CD4-positive, alpha-beta T cell treated with Interleukin-10 for 1 hour (primary cell): Measurements from ENCODE around the gene NPHP3.
"Not testable (repeated sequence)": the region's sequence is repeated elsewhere in the genome, so short reads cannot be mapped to it uniquely, and the experiment has no call there.

Source experiments
- DNase-seq: peaks from one replicate; pipeline ENCODE4 v3.0.0-alpha.2; 2020

The NPHP3 gene, protein sequence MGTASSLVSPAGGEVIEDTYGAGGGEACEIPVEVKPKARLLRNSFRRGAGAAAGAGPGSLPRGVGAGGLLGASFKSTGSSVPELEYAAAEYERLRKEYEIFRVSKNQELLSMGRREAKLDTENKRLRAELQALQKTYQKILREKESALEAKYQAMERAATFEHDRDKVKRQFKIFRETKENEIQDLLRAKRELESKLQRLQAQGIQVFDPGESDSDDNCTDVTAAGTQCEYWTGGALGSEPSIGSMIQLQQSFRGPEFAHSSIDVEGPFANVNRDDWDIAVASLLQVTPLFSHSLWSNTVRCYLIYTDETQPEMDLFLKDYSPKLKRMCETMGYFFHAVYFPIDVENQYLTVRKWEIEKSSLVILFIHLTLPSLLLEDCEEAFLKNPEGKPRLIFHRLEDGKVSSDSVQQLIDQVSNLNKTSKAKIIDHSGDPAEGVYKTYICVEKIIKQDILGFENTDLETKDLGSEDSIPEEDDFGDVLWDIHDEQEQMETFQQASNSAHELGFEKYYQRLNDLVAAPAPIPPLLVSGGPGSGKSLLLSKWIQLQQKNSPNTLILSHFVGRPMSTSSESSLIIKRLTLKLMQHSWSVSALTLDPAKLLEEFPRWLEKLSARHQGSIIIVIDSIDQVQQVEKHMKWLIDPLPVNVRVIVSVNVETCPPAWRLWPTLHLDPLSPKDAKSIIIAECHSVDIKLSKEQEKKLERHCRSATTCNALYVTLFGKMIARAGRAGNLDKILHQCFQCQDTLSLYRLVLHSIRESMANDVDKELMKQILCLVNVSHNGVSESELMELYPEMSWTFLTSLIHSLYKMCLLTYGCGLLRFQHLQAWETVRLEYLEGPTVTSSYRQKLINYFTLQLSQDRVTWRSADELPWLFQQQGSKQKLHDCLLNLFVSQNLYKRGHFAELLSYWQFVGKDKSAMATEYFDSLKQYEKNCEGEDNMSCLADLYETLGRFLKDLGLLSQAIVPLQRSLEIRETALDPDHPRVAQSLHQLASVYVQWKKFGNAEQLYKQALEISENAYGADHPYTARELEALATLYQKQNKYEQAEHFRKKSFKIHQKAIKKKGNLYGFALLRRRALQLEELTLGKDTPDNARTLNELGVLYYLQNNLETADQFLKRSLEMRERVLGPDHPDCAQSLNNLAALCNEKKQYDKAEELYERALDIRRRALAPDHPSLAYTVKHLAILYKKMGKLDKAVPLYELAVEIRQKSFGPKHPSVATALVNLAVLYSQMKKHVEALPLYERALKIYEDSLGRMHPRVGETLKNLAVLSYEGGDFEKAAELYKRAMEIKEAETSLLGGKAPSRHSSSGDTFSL (N-terminal part only)

GRCh38 chr3:132722165-132723023 lies at the start of gene NPHP3:
Gene NPHP3 (minus strand): TSS chr3:132722409. CDS start chr3:132722355, 54 bp downstream.
- DNase-seq, result peak; percentile 96

DNA sequence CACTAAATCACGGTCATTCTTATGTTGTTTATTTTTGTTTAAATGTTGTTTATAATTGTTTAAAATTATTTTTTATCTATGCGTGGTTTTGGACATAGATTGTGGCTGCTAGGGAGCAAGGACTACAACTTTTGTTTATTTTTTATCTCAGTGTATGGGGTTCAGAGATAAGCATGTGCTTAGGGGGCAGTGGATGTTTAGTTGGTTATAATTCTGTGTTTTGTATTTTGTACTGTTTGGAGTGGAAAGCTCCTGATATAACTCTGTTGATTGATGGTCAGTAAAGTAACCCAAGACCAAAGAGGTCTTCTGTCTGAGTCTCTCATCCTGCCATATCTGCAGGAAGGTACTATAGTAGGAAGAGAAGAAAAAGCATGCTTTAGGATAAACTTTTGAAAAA lies 36.5 kb upstream of the NPHP3 start:
- DNase-seq, result no peak

DNA sequence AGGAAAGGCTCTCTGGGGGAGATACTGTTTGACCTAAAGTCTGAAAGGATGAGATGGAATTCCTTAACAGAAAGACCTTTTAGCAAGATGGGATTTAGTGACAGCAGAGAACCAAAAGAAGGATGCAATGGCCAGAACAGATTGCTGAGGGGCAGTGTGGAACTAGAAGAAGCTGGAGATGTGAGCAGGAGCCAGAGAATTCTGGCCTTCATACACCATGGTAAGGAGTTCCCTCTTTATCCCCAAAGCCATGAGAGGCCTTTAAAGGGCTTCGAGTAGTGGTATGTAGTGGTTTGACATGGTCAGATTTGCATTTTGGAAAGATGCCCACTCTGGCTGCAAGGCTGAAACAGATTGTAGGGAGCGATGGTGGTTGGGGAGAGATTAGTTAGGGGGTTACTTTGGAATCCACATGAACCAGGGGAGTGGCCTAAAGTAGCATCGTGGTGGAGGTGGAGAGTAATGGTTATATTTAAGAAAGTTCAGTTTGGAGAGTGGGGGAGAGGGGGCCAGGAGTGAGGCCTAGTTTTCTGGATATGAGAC lies 34.0 kb upstream of the NPHP3 start:
- no peak for DNase-seq

GRCh38 chr3:132753946-132754345 lies 31.7 kb upstream of the NPHP3 start:
- no peak for DNase-seq

DNA sequence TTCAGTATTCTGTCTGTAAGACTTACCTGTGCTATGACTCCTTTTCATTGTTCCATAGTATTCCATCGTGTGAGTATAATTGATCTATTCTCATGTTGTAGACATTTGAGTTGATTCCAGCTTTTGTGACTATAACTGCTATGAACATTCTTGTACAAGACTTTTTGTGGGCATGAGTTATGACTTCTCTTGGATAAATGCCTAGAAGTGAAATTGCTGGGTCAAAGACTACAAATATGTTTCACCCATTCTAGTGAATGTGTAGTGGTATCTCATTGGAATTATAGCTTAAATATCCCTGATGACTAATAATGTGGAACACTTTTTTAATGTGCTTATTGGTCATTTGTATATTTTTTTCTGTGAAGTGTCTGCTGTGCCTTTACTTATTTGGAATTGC lies 27.6 kb upstream of the NPHP3 start:
- DNase-seq, result no peak

DNA sequence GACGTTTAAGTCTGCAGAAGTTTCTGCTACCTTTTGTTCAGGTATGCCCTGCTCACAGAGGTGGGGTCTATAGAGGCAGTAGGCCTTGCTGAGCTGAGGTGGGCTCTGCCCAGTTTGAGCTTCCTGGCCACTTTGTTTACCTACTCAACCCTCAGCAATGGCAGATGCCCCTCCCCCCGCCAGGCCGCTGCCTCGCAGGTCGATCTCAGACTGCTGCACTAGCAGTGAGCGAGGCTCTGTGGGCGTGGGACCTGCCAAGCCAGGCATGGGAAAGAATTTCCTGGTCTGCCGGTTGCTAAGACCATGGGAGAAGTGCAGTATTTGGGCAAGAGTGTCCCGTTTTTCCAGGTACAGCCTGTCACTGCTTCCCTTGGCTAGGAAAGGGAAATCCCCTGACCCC lies 24.5 kb upstream of the NPHP3 start:
- not testable (repeated sequence) for DNase-seq

- DNase-seq, result no peak
These were observed 16.1 kb upstream of the NPHP3 start for GRCh38 chr3:132738314-132738713.

DNA sequence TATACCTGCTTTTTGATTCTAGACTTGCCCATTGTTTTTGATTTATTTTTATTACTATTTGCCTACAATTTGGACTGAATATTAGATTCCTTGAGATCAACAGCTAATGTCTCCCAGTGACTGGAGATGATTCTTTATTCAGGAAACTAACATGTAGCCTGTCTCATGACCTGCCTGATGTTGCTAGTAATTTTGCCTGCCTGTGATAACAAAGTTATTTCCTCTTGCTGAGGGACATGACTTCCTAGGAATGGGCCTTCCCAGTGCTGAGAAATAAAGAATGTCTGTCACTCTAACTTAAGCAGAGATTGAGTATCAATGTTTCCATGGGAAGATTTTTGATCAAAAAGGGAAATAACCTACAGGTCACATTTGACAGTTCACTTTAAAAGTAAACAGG lies 13.4 kb upstream of the NPHP3 start:
- DNase-seq, result no peak

- no peak for DNase-seq
These were observed 8.8 kb upstream of the NPHP3 start for GRCh38 chr3:132730891-132731580.

GRCh38 chr3:132726341-132726823 lies 4.2 kb upstream of the NPHP3 start:
- peak; percentile 78 for DNase-seq

DNA sequence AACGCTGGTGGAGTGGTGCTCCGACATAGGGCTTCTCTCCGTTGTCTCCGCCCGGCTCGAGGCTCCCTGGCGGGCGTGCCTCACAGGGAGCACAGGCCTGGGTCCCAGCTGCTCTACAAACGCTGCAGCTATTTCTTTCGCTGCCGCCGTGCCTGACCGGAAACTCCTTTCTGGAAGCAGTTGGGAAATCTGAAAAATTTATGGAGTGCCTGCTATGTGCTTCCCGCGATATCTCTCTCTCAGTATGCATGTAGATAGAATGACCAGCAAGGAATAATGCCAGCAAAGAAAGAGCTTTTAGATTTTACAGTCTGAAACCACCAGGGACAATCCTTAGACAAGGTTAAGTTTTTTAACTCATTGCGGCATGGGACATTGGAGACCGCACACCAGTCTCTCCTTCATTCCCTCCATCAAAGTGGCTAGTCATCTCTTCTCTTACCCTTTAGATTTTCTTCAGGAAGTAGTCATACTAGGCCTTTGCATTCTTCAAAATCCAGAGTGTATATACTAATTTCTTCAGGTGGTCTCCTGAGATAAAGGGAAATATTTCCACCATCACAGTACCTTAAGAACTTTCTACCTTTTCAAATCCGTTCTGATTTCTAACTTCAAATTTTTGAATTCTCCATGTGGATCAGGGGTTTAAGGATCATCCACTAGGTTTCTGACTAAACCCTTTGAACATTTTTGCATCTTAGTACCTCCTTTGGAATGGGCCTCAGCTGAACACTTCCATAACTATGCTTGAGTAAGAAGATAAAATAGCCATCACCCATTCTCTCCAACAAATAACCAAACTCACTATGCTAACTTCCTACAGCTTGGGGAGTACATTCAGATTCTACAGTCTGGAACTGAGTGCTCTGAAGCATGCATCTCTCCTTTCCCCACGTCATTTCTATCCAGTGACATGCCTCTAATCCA lies 1.1 kb upstream of the NPHP3 start:
- no peak for DNase-seq

GRCh38 chr3:132721479-132722164 lies 587 bp downstream of the NPHP3 start:
- no peak for DNase-seq

GRCh38 chr3:132720228-132720627 lies 2.0 kb downstream of the NPHP3 start:
- no peak for DNase-seq

DNA sequence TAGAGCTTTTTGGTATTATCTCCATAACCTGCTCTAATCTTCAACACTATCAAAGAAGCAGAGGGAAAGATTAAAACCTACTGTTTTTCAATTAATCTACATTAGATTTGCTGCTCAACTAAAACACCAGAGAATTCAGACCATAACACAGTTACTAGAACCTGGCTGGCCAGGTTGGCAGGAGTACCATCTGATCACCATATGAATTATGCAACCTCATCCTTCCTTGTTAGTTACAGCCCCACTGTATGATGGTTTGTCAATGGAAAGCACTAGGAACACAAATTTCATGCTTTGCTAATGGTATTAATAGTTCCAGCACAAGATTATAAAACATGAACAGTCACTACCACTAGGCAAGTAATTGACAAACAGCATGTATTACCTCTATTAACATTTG lies 5.8 kb downstream of the NPHP3 start:
- DNase-seq, result no peak

DNA sequence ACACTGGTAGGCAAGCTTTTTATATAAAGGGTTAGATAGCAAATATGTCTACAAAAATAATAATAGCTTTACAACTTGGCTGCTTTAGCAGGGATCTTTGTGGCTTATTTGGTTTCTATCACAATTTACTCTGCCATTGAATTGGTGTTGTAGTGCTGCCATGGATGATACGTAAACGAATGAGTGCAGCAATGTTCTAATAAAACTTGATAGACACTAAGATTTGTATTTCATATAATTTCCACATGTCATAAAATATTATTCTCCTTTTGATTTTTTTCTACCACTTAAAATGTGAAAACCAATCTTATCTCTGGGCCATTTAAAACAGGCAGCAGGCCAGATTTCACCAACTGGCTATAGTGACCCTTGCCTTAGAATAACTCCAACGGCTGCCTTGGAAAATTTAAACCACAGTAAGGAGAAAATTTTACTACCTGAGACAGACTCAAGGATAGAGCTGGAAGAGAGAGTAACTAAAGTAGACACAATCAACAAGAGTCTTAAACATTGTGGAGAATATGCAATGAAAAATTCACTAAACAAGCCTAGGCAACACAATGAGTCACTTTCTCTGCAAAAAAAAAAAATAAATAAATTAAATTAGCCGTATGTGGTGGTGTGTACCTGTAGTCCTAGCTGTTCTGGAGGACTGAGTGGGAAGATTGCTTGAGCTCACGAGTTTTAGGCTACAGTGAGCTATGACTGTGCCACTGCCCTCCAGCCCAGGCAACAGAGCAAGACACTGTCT lies 8.1 kb downstream of the NPHP3 start:
- no peak for DNase-seq

DNA sequence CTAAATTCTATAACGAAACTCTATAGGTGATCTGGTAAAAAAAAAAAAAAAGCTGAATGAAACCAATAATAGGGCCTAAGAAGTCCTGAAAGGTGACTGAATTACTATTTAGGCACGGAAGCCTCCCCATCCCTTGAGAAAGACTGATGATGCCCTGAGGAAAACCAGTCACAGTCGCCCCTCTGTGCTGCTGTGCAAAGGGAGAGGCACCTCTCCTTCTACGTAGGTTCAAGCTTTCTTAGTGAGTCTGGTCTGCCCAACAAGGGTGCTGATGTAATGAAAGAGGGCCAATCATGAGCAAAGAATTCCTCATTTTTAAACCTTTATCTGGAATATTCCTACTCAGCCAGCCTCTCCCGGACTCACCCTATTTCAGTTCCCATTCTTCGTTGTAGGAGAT lies 11.9 kb downstream of the NPHP3 start:
- no peak for DNase-seq

- no peak for DNase-seq
These were observed 12.4 kb downstream of the NPHP3 start for GRCh38 chr3:132709761-132710160.

GRCh38 chr3:132703733-132704132 lies 18.5 kb downstream of the NPHP3 start:
- no peak for DNase-seq
